Measurements from ENCODE around the gene PPP1R9A. TPM values are rescaled to one million over a fixed set of nuclear protein-coding genes. Genes with fewer than 3 reads are reported as not detected.

The PPP1R9A gene
- total RNA-seq, 1 experiment from 2014 or later = 0.52 TPM

- no peak for DNase-seq (ENCODE audit: low spot score)
Observed at GRCh38 chr7:95262875-95263274, 355.5 kb downstream of the PPP1R9A start.

GRCh38 chr7:95263785-95264362 lies 356.5 kb downstream of the PPP1R9A start:
- no peak for DNase-seq (ENCODE audit: low spot score)

- DNase-seq (ENCODE audit: low spot score) = peak; percentile 73
Observed at GRCh38 chr7:95264363-95264891, 357.0 kb downstream of the PPP1R9A start.

- no peak for DNase-seq (ENCODE audit: low spot score)
Observed at GRCh38 chr7:95265634-95266033, 358.2 kb downstream of the PPP1R9A start.

GRCh38 chr7:95267754-95268153 lies 360.4 kb downstream of the PPP1R9A start:
- DNase-seq (ENCODE audit: low spot score) = no peak

GRCh38 chr7:95269640-95270039 lies 362.2 kb downstream of the PPP1R9A start:
- no peak for DNase-seq (ENCODE audit: low spot score)

- DNase-seq (ENCODE audit: low spot score) = no peak
Observed at GRCh38 chr7:95276114-95276513, 368.7 kb downstream of the PPP1R9A start.

GRCh38 chr7:95279417-95279816 lies 372.0 kb downstream of the PPP1R9A start:
- DNase-seq (ENCODE audit: low spot score) = no peak

GRCh38 chr7:95286096-95286495 lies 378.7 kb downstream of the PPP1R9A start:
- no peak for DNase-seq (ENCODE audit: low spot score)

GRCh38 chr7:95290166-95290830 lies 382.9 kb downstream of the PPP1R9A start:
- no peak for DNase-seq (ENCODE audit: low spot score)

- no peak for DNase-seq (ENCODE audit: low spot score)
Observed at GRCh38 chr7:95295397-95295796, 388.0 kb downstream of the PPP1R9A start.

GRCh38 chr7:95296456-95296855 lies 389.1 kb downstream of the PPP1R9A start:
- DNase-seq (ENCODE audit: low spot score) = no peak

GRCh38 chr7:95297041-95297440 lies 389.6 kb downstream of the PPP1R9A start:
- DNase-seq (ENCODE audit: low spot score) = no peak

- no peak for DNase-seq (ENCODE audit: low spot score)
Observed at GRCh38 chr7:95298091-95298490, 390.7 kb downstream of the PPP1R9A start.

GRCh38 chr7:95303013-95303905 lies 395.9 kb downstream of the PPP1R9A start:
- DNase-seq (ENCODE audit: low spot score) = peak; percentile 64

- DNase-seq (ENCODE audit: low spot score) = no peak
Observed at GRCh38 chr7:95304990-95305389, 397.6 kb downstream of the PPP1R9A start.

GRCh38 chr7:95309951-95310350 lies 402.6 kb downstream of the PPP1R9A start:
- DNase-seq (ENCODE audit: low spot score) = no peak

GRCh38 chr7:95311389-95311788 lies 404.0 kb downstream of the PPP1R9A start:
- DNase-seq (ENCODE audit: low spot score) = no peak

GRCh38 chr7:95312561-95312960 lies 405.2 kb downstream of the PPP1R9A start:
- no peak for DNase-seq (ENCODE audit: low spot score)

GRCh38 chr7:95316588-95316987 lies 409.2 kb downstream of the PPP1R9A start:
- no peak for DNase-seq (ENCODE audit: low spot score)

GRCh38 chr7:95317546-95317945 lies 410.2 kb downstream of the PPP1R9A start:
- no peak for DNase-seq (ENCODE audit: low spot score)

GRCh38 chr7:95317966-95318365 lies 410.6 kb downstream of the PPP1R9A start:
- DNase-seq (ENCODE audit: low spot score) = no peak

Data from H4 (cell line).